ENCODE data around the gene IL17B.

GRCh38 chr5:149425729-149426128 lies 46.6 kb upstream of the IL17B start:
- TF ChIP-seq, protein P1, sequence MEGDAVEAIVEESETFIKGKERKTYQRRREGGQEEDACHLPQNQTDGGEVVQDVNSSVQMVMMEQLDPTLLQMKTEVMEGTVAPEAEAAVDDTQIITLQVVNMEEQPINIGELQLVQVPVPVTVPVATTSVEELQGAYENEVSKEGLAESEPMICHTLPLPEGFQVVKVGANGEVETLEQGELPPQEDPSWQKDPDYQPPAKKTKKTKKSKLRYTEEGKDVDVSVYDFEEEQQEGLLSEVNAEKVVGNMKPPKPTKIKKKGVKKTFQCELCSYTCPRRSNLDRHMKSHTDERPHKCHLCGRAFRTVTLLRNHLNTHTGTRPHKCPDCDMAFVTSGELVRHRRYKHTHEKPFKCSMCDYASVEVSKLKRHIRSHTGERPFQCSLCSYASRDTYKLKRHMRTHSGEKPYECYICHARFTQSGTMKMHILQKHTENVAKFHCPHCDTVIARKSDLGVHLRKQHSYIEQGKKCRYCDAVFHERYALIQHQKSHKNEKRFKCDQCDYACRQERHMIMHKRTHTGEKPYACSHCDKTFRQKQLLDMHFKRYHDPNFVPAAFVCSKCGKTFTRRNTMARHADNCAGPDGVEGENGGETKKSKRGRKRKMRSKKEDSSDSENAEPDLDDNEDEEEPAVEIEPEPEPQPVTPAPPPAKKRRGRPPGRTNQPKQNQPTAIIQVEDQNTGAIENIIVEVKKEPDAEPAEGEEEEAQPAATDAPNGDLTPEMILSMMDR (IDR thresholded peaks at IDR 0.05) = no peak
- TF ChIP-seq EP300 (IDR thresholded peaks at IDR 0.05) = no peak

All from upper lobe of left lung (tissue), 4 donors.